ENCODE measurements around the gene IFITM10. TPM values are rescaled to one million over a fixed set of nuclear protein-coding genes. Genes with fewer than 3 reads are reported as not detected.

The IFITM10 gene
- total and polyA plus RNA-seq, 2 donors (not counting 1 experiment from before 2014, with no cell fraction given): 0.09 to 1.7 TPM

DNA sequence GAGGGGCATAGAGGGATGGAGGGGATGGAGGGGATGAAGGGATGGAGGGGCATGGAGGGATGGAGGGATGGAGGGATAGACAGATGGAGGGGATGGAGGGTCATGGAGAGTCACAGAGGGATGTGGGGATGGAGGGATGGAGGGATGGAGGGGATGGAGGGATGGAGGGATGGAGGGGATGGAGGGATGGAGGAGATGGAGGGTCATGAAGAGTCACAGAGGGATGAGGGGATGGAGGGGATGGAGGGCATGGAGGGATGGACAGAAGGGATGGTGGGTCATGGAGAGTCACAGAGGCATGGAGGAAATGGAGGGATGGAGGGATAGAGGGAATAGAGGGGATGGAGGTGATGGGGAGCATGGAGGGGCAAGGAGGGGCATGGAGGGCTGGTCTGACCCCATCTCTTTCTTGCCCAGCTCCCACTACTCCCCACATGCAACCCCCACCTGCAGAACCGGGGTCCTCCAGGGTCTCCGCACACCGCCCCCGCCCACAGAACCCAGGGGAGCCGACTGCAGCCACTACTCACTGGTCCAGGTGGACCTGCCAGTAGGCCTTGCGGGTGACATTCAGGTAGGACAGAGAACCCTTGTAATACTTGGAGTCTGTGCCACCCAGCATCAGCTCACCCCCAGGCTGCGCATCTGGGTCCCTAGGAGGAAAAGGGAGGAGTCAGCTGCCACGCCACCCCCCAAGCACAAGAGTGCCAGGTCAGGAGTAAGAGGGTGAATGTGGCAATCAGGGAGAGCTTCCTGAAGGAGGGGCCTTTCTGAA, 4.2 kb upstream of the IFITM10 start:
- Histone ChIP-seq H3K4me2 (replicated peaks; ENCODE audit: low read depth, low read length, poor library complexity, severe bottlenecking) (no peak overlapping the region), H3K27me3 (replicated peaks in 1 of 4; ENCODE audit: control extremely low read depth in 1 of 4, control insufficient read depth in 3 of 4, insufficient read depth in 4 of 4, low read length in 3 of 4) (peaks cover 0 to 15% (median 2%) of the 10 kb centered on the region in 4 experiments), H3K36me3 (replicated peaks in 1 of 2; ENCODE audit: control extremely low read depth in 1 of 2, control insufficient read depth in 1 of 2, extremely low read depth in 1 of 2, insufficient read depth in 2 of 2, low read length in 1 of 2) (peaks cover 0 to 8% of the 10 kb centered on the region in 2 experiments), H4K20me1 (ENCODE audit: control insufficient read depth, insufficient read depth, low read length, poor library complexity, severe bottlenecking) (no peaks in the 10 kb centered on the region), H3K9me3 (ENCODE audit: control extremely low read depth in 1 of 3, control insufficient read depth in 2 of 3, insufficient read depth in 1 of 3, low read length in 2 of 3) (no peaks in the 10 kb centered on the region), H3K79me2 (ENCODE audit: control insufficient read depth, insufficient read depth, low read length) (no peaks in the 10 kb centered on the region), H3K4me3 (ENCODE audit: control extremely low read depth in 1 of 5, extremely low read depth in 1 of 5, insufficient read depth in 1 of 5, low read depth in 2 of 5, low read length in 4 of 5) (no peak overlapping the region), H3K27ac (ENCODE audit: low read length in 2 of 2) (no peak overlapping the region), H3K4me1 (ENCODE audit: control insufficient read depth in 2 of 2, insufficient read depth in 2 of 2, low read length in 2 of 2) (peaks cover 3 to 25% of the 10 kb centered on the region in 2 donors), H3K9ac (ENCODE audit: low read length) (no peak overlapping the region), H2AFZ (ENCODE audit: insufficient read depth, low read depth, low read length, poor library complexity, severe bottlenecking) (no peak overlapping the region)
- Mint-ChIP-seq H3K27me3 (peaks cover 11% of the 10 kb centered on the region), H3K9me3 (ENCODE audit: insufficient read depth) (no peaks in the 10 kb centered on the region), H3K4me1 (peaks cover 17% of the 10 kb centered on the region), H3K27ac (no peak overlapping the region), H3K4me3 (no peak overlapping the region)
- POLR2A ChIA-PET: no interaction called here
- intact Hi-C loops (cut with micrococcal nuclease): no loop called here
- 89% methylated on average over 6 of the region's 8 CpGs for WGBS (ENCODE audit: insufficient coverage)
- no peak for ATAC-seq (ENCODE audit: low read depth)
- CTCF ChIA-PET: no interaction called here
- DNase-seq: no peak
- no peak for TF ChIP-seq EZH2 (IDR thresholded peaks at IDR 0.05; ENCODE audit: borderline replicate concordance, insufficient read depth, low read depth, low read length, poor library complexity, severe bottlenecking)

DNA sequence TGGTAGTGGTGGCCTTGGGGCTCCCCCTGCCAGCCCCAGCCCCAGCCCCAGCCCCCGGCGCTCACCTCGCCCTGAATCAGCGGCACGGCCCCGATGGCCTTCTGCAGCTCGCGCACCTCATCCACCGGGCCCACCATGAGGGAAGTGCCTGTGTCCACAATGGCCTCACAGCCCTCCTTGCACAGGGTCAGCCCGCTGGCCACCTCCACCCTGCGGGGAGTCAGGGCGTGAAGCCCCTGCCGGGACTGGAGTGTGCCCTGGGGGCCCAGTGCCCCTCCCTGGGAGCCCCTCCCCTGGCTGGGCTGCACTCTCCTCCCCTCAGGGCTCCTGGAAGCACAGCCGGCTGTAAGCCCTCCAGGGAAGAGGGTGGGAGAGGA, 3.5 kb upstream of the IFITM10 start:
- ATAC-seq (ENCODE audit: low read depth): no peak
- no peaks in the 10 kb centered on the region for H3K9me3 Mint-ChIP-seq (ENCODE audit: insufficient read depth)
- 89% methylated on average over 12 of the region's 14 CpGs for WGBS (ENCODE audit: insufficient coverage)
- Histone ChIP-seq H4K20me1 (ENCODE audit: control insufficient read depth, insufficient read depth, low read length, poor library complexity, severe bottlenecking) (no peaks in the 10 kb centered on the region), H2AFZ (ENCODE audit: insufficient read depth, low read depth, low read length, poor library complexity, severe bottlenecking) (no peak overlapping the region), H3K9ac (ENCODE audit: low read length) (no peak overlapping the region), H3K4me3 (ENCODE audit: control extremely low read depth in 1 of 5, extremely low read depth in 1 of 5, insufficient read depth in 1 of 5, low read depth in 2 of 5, low read length in 4 of 5) (no peak overlapping the region), H3K4me1 (ENCODE audit: control insufficient read depth in 2 of 2, insufficient read depth in 2 of 2, low read length in 2 of 2) (peaks cover 3 to 27% of the 10 kb centered on the region in 2 donors), H3K27me3 (replicated peaks in 1 of 4; ENCODE audit: control extremely low read depth in 1 of 4, control insufficient read depth in 3 of 4, insufficient read depth in 4 of 4, low read length in 3 of 4) (peaks cover 0 to 17% (median 2%) of the 10 kb centered on the region in 4 experiments), H3K9me3 (ENCODE audit: control extremely low read depth in 1 of 3, control insufficient read depth in 2 of 3, insufficient read depth in 1 of 3, low read length in 2 of 3) (no peaks in the 10 kb centered on the region), H3K36me3 (replicated peaks in 1 of 2; ENCODE audit: control extremely low read depth in 1 of 2, control insufficient read depth in 1 of 2, extremely low read depth in 1 of 2, insufficient read depth in 2 of 2, low read length in 1 of 2) (peaks cover 0 to 8% of the 10 kb centered on the region in 2 experiments), H3K4me2 (replicated peaks; ENCODE audit: low read depth, low read length, poor library complexity, severe bottlenecking) (no peak overlapping the region), H3K79me2 (ENCODE audit: control insufficient read depth, insufficient read depth, low read length) (no peaks in the 10 kb centered on the region), H3K27ac (ENCODE audit: low read length in 2 of 2) (no peak overlapping the region)
- H3K4me1 Mint-ChIP-seq: peaks cover 17% of the 10 kb centered on the region
- ChIA-PET POLR2A (no interaction called here), CTCF (interaction anchor here (1.6 kb wide), 1 partner anchor 60 kb away, joined by 4 read pairs; no protein-coding TSS in a partner anchor)
- no peak for DNase-seq
- intact Hi-C loops (cut with micrococcal nuclease): no loop called here
- H3K27ac Mint-ChIP-seq: no peak overlapping the region
- peaks cover 12% of the 10 kb centered on the region for H3K27me3 Mint-ChIP-seq
- no peak for TF ChIP-seq EZH2 (IDR thresholded peaks at IDR 0.05; ENCODE audit: borderline replicate concordance, insufficient read depth, low read depth, low read length, poor library complexity, severe bottlenecking)
- TF ChIP-seq, protein P1, sequence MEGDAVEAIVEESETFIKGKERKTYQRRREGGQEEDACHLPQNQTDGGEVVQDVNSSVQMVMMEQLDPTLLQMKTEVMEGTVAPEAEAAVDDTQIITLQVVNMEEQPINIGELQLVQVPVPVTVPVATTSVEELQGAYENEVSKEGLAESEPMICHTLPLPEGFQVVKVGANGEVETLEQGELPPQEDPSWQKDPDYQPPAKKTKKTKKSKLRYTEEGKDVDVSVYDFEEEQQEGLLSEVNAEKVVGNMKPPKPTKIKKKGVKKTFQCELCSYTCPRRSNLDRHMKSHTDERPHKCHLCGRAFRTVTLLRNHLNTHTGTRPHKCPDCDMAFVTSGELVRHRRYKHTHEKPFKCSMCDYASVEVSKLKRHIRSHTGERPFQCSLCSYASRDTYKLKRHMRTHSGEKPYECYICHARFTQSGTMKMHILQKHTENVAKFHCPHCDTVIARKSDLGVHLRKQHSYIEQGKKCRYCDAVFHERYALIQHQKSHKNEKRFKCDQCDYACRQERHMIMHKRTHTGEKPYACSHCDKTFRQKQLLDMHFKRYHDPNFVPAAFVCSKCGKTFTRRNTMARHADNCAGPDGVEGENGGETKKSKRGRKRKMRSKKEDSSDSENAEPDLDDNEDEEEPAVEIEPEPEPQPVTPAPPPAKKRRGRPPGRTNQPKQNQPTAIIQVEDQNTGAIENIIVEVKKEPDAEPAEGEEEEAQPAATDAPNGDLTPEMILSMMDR (IDR thresholded peaks at IDR 0.05): no peak
- no peak overlapping the region for H3K4me3 Mint-ChIP-seq

Data from B cell (primary cell).